T follicular helper cell (primary cell): ENCODE data around the gene AGK.

Experiments
- DNase-seq: peaks from one replicate; pipeline ENCODE4 v3.0.0-alpha.2; 2020; ENCODE audit warnings: low read depth
- total RNA-seq, 2 experiments: gene quantifications; one replicate each; lab custom pipeline; 2026; lab: John Stamatoyannopoulos, UW

Gene AGK
- total RNA-seq = 29.7 to 92.2 reads per million in 2 experiments

- DNase-seq = peak; percentile 51
Measured at GRCh38 chr7:141551094-141551781, at the start of gene AGK. Gene AGK, plus strand, starts transcription at chr7:141551410. Its CDS starts 4,057 bp downstream, at chr7:141555467.

GRCh38 chr7:141501451-141501850 lies 49.8 kb upstream of the AGK start:
- DNase-seq = no peak

GRCh38 chr7:141511316-141511675 lies 39.9 kb upstream of the AGK start:
- DNase-seq = no peak

GRCh38 chr7:141511676-141512396 lies 39.4 kb upstream of the AGK start:
- DNase-seq = no peak

- DNase-seq = no peak
Measured at GRCh38 chr7:141512597-141512996, 38.6 kb upstream of the AGK start.

- DNase-seq = no peak
Measured at GRCh38 chr7:141513720-141514119, 37.5 kb upstream of the AGK start.

GRCh38 chr7:141515941-141516340 lies 35.3 kb upstream of the AGK start:
- no peak for DNase-seq

GRCh38 chr7:141519623-141520022 lies 31.6 kb upstream of the AGK start:
- DNase-seq = no peak

- DNase-seq = no peak
Measured at GRCh38 chr7:141522657-141523342, 28.4 kb upstream of the AGK start.

- no peak for DNase-seq
Measured at GRCh38 chr7:141525973-141526514, 25.2 kb upstream of the AGK start.

GRCh38 chr7:141527076-141527475 lies 24.1 kb upstream of the AGK start:
- no peak for DNase-seq

GRCh38 chr7:141528399-141528798 lies 22.8 kb upstream of the AGK start:
- DNase-seq = no peak

GRCh38 chr7:141533149-141533949 lies 17.9 kb upstream of the AGK start:
- peak; percentile 34 for DNase-seq

GRCh38 chr7:141534757-141535737 lies 16.2 kb upstream of the AGK start:
- DNase-seq = no peak

GRCh38 chr7:141537906-141538305 lies 13.3 kb upstream of the AGK start:
- DNase-seq = no peak

- DNase-seq = no peak
Measured at GRCh38 chr7:141541375-141541774, 9.8 kb upstream of the AGK start.

- DNase-seq = no peak
Measured at GRCh38 chr7:141544831-141545230, 6.4 kb upstream of the AGK start.

- DNase-seq = no peak
Measured at GRCh38 chr7:141549582-141549981, 1.6 kb upstream of the AGK start.

GRCh38 chr7:141550386-141551093 lies 670 bp upstream of the AGK start:
- DNase-seq = no peak

GRCh38 chr7:141551782-141552181 lies 572 bp downstream of the AGK start:
- no peak for DNase-seq
